ENCODE data around the gene IQSEC3.
"Not testable (repeated sequence)": the region's sequence is repeated elsewhere in the genome, so short reads cannot be mapped to it uniquely, and the experiment has no call there.

DNA sequence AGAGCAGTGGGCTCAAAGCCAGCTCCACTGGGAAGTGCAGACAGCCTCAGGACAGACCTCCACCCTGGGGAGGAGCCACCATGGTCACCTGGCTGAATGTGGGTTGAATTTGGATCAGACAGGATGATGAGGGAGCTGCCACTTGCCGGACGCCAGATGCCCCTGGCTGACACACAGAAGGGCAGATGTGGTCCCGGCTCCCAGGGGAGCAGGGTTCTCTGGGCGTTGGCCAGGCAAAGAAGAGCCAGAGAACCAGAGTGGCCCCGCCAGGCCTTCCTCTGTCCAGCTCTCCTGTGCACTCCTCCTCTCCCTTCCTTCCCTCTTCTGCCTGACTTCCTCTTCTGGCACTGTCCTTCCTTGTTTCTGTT lies 20.6 kb upstream of the IQSEC3 start:
- TF ChIP-seq, protein P1, sequence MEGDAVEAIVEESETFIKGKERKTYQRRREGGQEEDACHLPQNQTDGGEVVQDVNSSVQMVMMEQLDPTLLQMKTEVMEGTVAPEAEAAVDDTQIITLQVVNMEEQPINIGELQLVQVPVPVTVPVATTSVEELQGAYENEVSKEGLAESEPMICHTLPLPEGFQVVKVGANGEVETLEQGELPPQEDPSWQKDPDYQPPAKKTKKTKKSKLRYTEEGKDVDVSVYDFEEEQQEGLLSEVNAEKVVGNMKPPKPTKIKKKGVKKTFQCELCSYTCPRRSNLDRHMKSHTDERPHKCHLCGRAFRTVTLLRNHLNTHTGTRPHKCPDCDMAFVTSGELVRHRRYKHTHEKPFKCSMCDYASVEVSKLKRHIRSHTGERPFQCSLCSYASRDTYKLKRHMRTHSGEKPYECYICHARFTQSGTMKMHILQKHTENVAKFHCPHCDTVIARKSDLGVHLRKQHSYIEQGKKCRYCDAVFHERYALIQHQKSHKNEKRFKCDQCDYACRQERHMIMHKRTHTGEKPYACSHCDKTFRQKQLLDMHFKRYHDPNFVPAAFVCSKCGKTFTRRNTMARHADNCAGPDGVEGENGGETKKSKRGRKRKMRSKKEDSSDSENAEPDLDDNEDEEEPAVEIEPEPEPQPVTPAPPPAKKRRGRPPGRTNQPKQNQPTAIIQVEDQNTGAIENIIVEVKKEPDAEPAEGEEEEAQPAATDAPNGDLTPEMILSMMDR (conservative IDR thresholded peaks at IDR 0.05; ENCODE audit: low read length) = not testable (repeated sequence)
- TF ChIP-seq EZH2phosphoT487 (IDR thresholded peaks at IDR 0.05; ENCODE audit: borderline replicate concordance) = not testable (repeated sequence)

All from Loucy (cell line).